NCI-H1436 treated with DMSO at 0.1 percent for 48 hours (cell line): ENCODE results near the gene HMOX2.
A peak's percentile ranks its signal among the peaks of the same experiment; 100 is the strongest.

Experiments used
- DNase-seq: peaks from one replicate; lab custom pipeline; 2025; lab: John Stamatoyannopoulos, UW

The HMOX2 gene

GRCh38 chr16:4525069-4525468 lies 48.9 kb downstream of the HMOX2 start:
- DNase-seq, result no peak

GRCh38 chr16:4525634-4526277 lies 49.6 kb downstream of the HMOX2 start:
- no peak for DNase-seq

GRCh38 chr16:4529085-4530060 lies 53.2 kb downstream of the HMOX2 start:
- no peak for DNase-seq

GRCh38 chr16:4531811-4532210 lies 55.6 kb downstream of the HMOX2 start:
- no peak for DNase-seq

GRCh38 chr16:4532238-4532637 lies 56.0 kb downstream of the HMOX2 start:
- DNase-seq, result no peak

- no peak for DNase-seq
These were observed 57.3 kb downstream of the HMOX2 start for GRCh38 chr16:4533490-4533889.

- DNase-seq, result no peak
These were observed 58.1 kb downstream of the HMOX2 start for GRCh38 chr16:4534151-4534790.

GRCh38 chr16:4535627-4536108 lies 59.5 kb downstream of the HMOX2 start:
- DNase-seq, result no peak

GRCh38 chr16:4536391-4537106 lies 60.4 kb downstream of the HMOX2 start:
- no peak for DNase-seq

GRCh38 chr16:4537376-4538343 lies 61.5 kb downstream of the HMOX2 start:
- DNase-seq, result no peak

GRCh38 chr16:4538350-4539235 lies 62.4 kb downstream of the HMOX2 start, which contains the start of gene CDIP1:
TSS of gene CDIP1 (minus strand) at chr16:4538773. CDS start at chr16:4514130, 24,643 bp downstream.
- peak; percentile 9 for DNase-seq

GRCh38 chr16:4539716-4540284 lies 63.6 kb downstream of the HMOX2 start:
- no peak for DNase-seq

- no peak for DNase-seq
These were observed 68.3 kb downstream of the HMOX2 start for GRCh38 chr16:4544473-4544872.

- DNase-seq, result no peak
These were observed 71.9 kb downstream of the HMOX2 start for GRCh38 chr16:4548124-4548523.

- DNase-seq, result no peak
These were observed 74.4 kb downstream of the HMOX2 start for GRCh38 chr16:4550591-4550990.

GRCh38 chr16:4552541-4552940 lies 76.3 kb downstream of the HMOX2 start:
- no peak for DNase-seq

- DNase-seq, result no peak
These were observed 79.9 kb downstream of the HMOX2 start, which contains the start of gene C16orf96 for GRCh38 chr16:4556112-4556511. TSS of gene C16orf96 (plus strand) at chr16:4556340. CDS start at chr16:4556490, 150 bp downstream.

GRCh38 chr16:4556580-4556979 lies 80.4 kb downstream of the HMOX2 start:
- no peak for DNase-seq

GRCh38 chr16:4557973-4558372 lies 81.8 kb downstream of the HMOX2 start:
- DNase-seq, result no peak
